Astrocyte (in vitro differentiated cells and primary cell): ENCODE measurements around the gene SLC8A2.

ENCODE experiments used
- EZH2 ChIP-seq: IDR thresholded peaks from 2 replicates; pipeline ENCODE4 v1.6.1; 2012; ENCODE audit warnings: mild to moderate bottlenecking, low read length, inconsistent platforms; ENCODE audit not compliant: insufficient read depth
- TF ChIP-seq, protein P1 (sequence below): IDR thresholded peaks from 2 replicates; pipeline ENCODE4 v1.5.1; 2011; ENCODE audit warnings: low read depth, mild to moderate bottlenecking, inconsistent platforms, low read length, moderate library complexity; ENCODE audit not compliant: insufficient read depth

DNA sequence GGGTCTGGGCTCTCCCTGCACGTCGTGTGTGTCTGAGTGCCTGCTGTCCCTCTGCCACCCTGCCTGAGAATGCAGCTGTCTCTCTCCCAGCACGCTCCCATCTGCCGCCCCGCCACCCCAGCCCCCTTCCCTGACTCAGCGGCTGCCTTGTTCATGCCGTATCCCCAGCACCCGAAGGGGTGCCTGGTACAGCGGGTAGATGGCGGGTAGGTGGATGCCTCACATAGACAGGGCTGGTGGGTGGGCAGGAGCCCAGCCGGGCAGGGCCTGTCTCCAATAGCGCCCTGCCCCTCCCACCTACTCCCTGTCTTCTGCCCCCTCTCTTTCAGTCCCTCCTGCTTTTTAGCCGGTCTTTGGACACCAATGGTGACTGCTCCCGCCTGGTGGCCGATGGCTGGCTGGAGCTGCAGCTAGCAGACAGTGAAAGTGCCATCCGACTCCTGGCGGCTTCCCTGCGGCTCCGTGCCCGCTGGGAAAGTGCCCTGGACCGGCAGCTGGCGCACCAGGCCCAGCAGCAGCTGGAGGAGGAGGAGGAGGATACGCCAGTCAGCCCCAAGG lies 92.2 kb downstream of the SLC8A2 start:
- TF ChIP-seq, protein P1, sequence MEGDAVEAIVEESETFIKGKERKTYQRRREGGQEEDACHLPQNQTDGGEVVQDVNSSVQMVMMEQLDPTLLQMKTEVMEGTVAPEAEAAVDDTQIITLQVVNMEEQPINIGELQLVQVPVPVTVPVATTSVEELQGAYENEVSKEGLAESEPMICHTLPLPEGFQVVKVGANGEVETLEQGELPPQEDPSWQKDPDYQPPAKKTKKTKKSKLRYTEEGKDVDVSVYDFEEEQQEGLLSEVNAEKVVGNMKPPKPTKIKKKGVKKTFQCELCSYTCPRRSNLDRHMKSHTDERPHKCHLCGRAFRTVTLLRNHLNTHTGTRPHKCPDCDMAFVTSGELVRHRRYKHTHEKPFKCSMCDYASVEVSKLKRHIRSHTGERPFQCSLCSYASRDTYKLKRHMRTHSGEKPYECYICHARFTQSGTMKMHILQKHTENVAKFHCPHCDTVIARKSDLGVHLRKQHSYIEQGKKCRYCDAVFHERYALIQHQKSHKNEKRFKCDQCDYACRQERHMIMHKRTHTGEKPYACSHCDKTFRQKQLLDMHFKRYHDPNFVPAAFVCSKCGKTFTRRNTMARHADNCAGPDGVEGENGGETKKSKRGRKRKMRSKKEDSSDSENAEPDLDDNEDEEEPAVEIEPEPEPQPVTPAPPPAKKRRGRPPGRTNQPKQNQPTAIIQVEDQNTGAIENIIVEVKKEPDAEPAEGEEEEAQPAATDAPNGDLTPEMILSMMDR = no peak
- TF ChIP-seq EZH2 = no peak
